GM10266 (cell line): Measurements from ENCODE around the gene FXYD5.

Experiments used
- DNase-seq: peaks from one replicate; pipeline ENCODE4 v3.0.0; 2012; ENCODE audit errors: extremely low spot score
- TF ChIP-seq, protein P1 (sequence below): IDR thresholded peaks from 2 replicates; pipeline ENCODE4 v1.5.1; 2012; ENCODE audit warnings: mild to moderate bottlenecking, low read depth; ENCODE audit not compliant: control insufficient read depth, insufficient read depth; ENCODE audit errors: missing control alignments

Gene FXYD5

DNA sequence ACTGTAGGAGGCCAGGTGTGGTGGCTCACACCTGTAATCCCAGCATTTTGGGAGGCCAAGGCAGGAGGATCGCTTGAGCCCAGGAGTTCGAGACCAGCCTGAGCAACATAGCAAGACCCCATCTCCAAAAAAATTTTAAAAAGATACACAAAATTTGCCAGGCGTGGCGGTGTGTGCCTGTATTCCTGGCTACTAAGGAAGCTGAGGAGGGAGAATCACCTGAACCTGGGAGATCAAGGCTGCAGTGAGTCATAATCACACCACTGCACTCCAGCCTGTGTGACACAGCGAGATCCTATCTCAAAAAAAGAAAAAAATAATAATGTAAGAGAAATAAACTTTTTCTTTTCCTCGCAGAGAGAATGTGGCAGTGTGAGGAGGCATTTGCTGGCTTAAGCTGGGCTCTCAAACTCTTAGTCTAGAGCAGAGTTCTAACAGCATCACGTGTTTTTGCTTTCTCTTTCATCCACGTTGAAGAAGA is 52.9 kb downstream of the FXYD5 start:
- DNase-seq, result no peak
- TF ChIP-seq, protein P1, sequence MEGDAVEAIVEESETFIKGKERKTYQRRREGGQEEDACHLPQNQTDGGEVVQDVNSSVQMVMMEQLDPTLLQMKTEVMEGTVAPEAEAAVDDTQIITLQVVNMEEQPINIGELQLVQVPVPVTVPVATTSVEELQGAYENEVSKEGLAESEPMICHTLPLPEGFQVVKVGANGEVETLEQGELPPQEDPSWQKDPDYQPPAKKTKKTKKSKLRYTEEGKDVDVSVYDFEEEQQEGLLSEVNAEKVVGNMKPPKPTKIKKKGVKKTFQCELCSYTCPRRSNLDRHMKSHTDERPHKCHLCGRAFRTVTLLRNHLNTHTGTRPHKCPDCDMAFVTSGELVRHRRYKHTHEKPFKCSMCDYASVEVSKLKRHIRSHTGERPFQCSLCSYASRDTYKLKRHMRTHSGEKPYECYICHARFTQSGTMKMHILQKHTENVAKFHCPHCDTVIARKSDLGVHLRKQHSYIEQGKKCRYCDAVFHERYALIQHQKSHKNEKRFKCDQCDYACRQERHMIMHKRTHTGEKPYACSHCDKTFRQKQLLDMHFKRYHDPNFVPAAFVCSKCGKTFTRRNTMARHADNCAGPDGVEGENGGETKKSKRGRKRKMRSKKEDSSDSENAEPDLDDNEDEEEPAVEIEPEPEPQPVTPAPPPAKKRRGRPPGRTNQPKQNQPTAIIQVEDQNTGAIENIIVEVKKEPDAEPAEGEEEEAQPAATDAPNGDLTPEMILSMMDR, result no peak

GRCh38 chr19:35208121-35208520 is 53.6 kb downstream of the FXYD5 start:
- TF ChIP-seq, protein P1, result no peak
- DNase-seq, result no peak

DNA sequence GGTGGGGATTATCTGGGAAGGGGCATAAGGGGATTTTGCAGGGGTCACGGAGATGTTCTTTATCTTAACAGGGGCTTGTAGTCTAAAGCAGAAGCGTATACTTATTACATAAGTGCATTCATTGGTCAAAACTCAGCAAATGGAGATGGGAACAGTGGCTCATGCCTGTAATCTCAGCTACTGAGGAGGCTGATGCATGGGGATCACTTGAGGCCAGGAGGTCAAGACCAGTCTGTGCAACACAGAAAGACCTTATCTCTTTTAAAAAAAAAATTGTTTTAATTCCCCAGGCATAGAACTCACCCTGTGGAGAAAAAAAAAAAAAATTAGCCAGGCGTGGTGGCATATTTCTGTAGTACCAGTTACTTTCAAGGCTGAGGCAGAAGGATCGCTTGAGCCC is 55.1 kb downstream of the FXYD5 start:
- TF ChIP-seq, protein P1, result no peak
- no peak for DNase-seq

DNA sequence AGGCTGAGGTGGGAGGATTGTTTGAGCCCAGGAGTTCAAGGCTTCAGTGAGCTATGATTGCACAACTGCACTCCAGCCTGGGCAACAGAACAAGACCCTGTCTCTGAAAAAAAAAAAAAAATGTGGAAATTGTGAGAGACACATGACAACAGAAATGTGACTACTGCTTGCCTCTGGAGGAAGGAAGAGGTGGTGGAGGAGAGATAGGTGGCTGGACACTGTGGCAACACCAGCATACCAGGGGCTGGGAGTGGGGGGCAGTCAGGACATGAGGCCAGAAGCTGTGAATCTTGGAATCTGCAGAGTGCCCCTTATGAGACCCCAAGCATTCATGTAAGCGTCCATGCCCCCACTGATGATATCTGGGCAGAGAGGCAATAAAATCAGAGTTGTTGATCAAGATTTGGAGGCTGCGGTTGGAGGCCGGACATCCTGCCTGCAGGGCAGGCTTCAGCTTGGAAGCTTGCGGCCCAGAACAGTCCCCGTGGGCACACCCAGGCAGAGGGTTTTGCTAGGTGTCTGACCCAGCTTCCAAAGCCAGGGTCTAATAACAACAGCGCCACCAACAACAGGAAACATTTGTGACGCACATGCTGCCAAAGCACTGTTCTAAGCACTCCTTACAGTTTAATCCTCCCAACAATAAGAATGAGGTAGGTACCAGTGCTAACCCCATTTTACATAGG is 57.2 kb downstream of the FXYD5 start:
- TF ChIP-seq, protein P1, result no peak
- DNase-seq, result no peak

GRCh38 chr19:35212241-35212640 is 57.7 kb downstream of the FXYD5 start:
- DNase-seq, result no peak
- TF ChIP-seq, protein P1, result no peak

- TF ChIP-seq, protein P1, result no peak
- DNase-seq, result peak; percentile 44
These were observed 59.4 kb downstream of the FXYD5 start for GRCh38 chr19:35213663-35214632.
